SU-DHL-6 (cell line): ENCODE data around the gene TEAD3.

ENCODE experiments used
- H2AFZ ChIP-seq: fragments of 200-600 bp; sonication (generic); 2 replicates; pipeline ENCODE4 v1.6.1; 2014; ENCODE audit warnings: low read depth, mild to moderate bottlenecking, moderate library complexity, mixed read lengths, antibody characterized with exemption, low read length; ENCODE audit not compliant: severe bottlenecking
- H3F3A ChIP-seq: fragments of 200-600 bp; shearing (Covaris generic); 2 replicates; pipeline ENCODE4 v1.6.0; 2016; ENCODE audit warnings: antibody characterized with exemption, mild to moderate bottlenecking; ENCODE audit not compliant: insufficient read depth
- H3K27ac ChIP-seq: fragments of 200-600 bp; sonication (generic); 2 replicates; pipeline ENCODE4 v1.5.1; 2016; ENCODE audit warnings: low read depth, mild to moderate bottlenecking, low read length, moderate library complexity, mixed read lengths
- H3K27me3 ChIP-seq: fragments of 200-600 bp; sonication (generic), shearing (Covaris generic); 2 replicates; pipeline ENCODE4 v1.6.0; 2014; ENCODE audit warnings: mild to moderate bottlenecking, low read length
- H3K36me3 ChIP-seq: fragments of 200-600 bp; sonication (generic); 2 replicates; pipeline ENCODE4 v1.6.1; 2014; ENCODE audit warnings: mild to moderate bottlenecking, low read length, mixed read lengths
- H3K4me2 ChIP-seq: fragments of 300-600, 200-600 bp; shearing (Covaris generic), sonication (generic); 2 replicates; pipeline ENCODE4 v1.6.0; 2014; ENCODE audit warnings: low read length, low read depth, mild to moderate bottlenecking; ENCODE audit not compliant: poor library complexity, severe bottlenecking
- H3K4me3 ChIP-seq: fragments of 200-600 bp; sonication (generic); 2 replicates; pipeline ENCODE4 v1.5.1; 2014; ENCODE audit warnings: antibody characterized with exemption, low read length, mild to moderate bottlenecking, mixed read lengths; ENCODE audit not compliant: insufficient read depth, poor library complexity, severe bottlenecking
- H3K79me2 ChIP-seq: fragments of 200-600 bp; sonication (generic); 2 replicates; pipeline ENCODE4 v1.6.1; 2014; ENCODE audit warnings: mild to moderate bottlenecking, low read length, moderate library complexity; ENCODE audit not compliant: insufficient read depth
- H3K9ac ChIP-seq: fragments of 200-600 bp; sonication (generic); 2 replicates; pipeline ENCODE4 v1.7.0; 2014; ENCODE audit warnings: mild to moderate bottlenecking, low read length
- H3K9me2 ChIP-seq: fragments of 200-600 bp; sonication (generic); replicated peaks from 2 replicates; pipeline ENCODE4 v1.6.1; 2014; ENCODE audit warnings: low read length; ENCODE audit not compliant: insufficient read depth
- H3K9me3 ChIP-seq: fragments of 200-600 bp; sonication (generic); 2 replicates; pipeline ENCODE4 v1.6.1; 2014; ENCODE audit warnings: low read length, mixed read lengths; ENCODE audit not compliant: insufficient read depth
- H4K20me1 ChIP-seq: fragments of 200-600 bp; sonication (generic); 2 replicates; pipeline ENCODE4 v1.6.1; 2014; ENCODE audit warnings: low read depth, mild to moderate bottlenecking, antibody characterized with exemption, low read length, moderate library complexity, mixed read lengths
- EZH2phosphoT487 ChIP-seq: fragments of 200-600 bp; sonication (generic), shearing (Covaris generic); conservative IDR thresholded peaks from 2 replicates; pipeline ENCODE4 v1.6.1; 2018; ENCODE audit warnings: mild to moderate bottlenecking, antibody characterized with exemption, low read length, moderate library complexity, mixed read lengths
- TF ChIP-seq, protein P1 (sequence below): fragments of 200-600 bp; sonication (generic); IDR thresholded peaks from one replicate; pipeline ENCODE4 v1.5.1; 2017; ENCODE audit warnings: antibody characterized with exemption, mild to moderate bottlenecking, low read length, moderate library complexity; ENCODE audit not compliant: insufficient read depth, poor library complexity, severe bottlenecking

Gene TEAD3

DNA sequence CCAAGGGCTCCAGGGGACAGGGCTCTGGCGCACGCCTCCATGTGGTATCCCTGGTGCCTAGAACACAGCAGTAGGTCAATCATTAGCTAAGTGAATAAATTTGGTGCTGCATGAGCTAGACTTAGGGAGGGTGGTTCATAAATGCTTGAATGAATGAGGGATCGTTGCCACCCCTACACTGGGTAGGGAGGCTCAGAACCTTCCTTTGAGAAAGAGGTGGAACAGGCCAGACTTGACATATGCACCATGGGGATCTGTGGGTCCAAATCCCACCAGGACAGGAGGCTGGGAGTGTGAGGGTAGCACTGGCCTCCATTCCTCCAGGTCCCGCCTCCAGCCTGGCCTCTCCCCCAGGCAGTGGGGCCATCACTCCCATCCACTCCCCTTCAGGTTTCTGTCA, 13.8 kb downstream of the TEAD3 start:
- Histone ChIP-seq H3F3A (no peaks in the 10 kb centered on the region), H3K9ac (no peak overlapping the region), H3K4me2 (no peak overlapping the region), H3K27me3 (no peaks in the 10 kb centered on the region), H3K36me3 (no peaks in the 10 kb centered on the region), H3K9me2 (no peaks in the 10 kb centered on the region), H3K27ac (no peak overlapping the region), H3K4me3 (no peak overlapping the region), H3K79me2 (no peaks in the 10 kb centered on the region), H4K20me1 (no peaks in the 10 kb centered on the region), H2AFZ (no peak overlapping the region), H3K9me3 (no peaks in the 10 kb centered on the region)
- TF ChIP-seq, protein P1, sequence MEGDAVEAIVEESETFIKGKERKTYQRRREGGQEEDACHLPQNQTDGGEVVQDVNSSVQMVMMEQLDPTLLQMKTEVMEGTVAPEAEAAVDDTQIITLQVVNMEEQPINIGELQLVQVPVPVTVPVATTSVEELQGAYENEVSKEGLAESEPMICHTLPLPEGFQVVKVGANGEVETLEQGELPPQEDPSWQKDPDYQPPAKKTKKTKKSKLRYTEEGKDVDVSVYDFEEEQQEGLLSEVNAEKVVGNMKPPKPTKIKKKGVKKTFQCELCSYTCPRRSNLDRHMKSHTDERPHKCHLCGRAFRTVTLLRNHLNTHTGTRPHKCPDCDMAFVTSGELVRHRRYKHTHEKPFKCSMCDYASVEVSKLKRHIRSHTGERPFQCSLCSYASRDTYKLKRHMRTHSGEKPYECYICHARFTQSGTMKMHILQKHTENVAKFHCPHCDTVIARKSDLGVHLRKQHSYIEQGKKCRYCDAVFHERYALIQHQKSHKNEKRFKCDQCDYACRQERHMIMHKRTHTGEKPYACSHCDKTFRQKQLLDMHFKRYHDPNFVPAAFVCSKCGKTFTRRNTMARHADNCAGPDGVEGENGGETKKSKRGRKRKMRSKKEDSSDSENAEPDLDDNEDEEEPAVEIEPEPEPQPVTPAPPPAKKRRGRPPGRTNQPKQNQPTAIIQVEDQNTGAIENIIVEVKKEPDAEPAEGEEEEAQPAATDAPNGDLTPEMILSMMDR: no peak

DNA sequence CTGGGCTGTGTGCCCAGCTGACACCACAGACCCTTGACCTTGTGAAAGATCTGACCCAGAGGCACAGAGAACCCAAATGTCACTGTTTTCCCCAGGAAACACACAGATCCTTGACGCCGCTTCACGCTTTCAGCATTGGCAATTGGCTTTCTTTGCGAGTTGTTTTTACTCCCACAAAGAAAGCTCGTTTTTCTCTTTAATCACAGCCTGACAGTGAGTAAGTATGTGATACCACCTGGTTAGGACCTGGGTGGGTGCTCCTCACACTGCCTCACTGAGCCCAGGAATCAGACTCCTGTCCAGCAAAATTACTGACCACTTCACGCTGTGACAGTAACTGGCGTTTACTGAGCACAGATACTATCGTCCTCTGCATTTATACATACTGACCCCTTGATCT, 15.7 kb downstream of the TEAD3 start:
- H3K36me3 ChIP-seq: no peaks in the 10 kb centered on the region
- no peaks in the 10 kb centered on the region for H3K79me2 ChIP-seq
- H3F3A ChIP-seq: peaks cover 4% of the 10 kb centered on the region
- no peak overlapping the region for H3K27ac ChIP-seq
- no peak for TF ChIP-seq EZH2phosphoT487
- TF ChIP-seq, protein P1: no peak
- no peak overlapping the region for H3K4me3 ChIP-seq
- H3K27me3 ChIP-seq: no peaks in the 10 kb centered on the region
- H4K20me1 ChIP-seq: no peaks in the 10 kb centered on the region
- H2AFZ ChIP-seq: no peak overlapping the region
- H3K9me3 ChIP-seq: no peaks in the 10 kb centered on the region
- H3K9me2 ChIP-seq: no peaks in the 10 kb centered on the region
- H3K9ac ChIP-seq: no peak overlapping the region
- no peak overlapping the region for H3K4me2 ChIP-seq

DNA sequence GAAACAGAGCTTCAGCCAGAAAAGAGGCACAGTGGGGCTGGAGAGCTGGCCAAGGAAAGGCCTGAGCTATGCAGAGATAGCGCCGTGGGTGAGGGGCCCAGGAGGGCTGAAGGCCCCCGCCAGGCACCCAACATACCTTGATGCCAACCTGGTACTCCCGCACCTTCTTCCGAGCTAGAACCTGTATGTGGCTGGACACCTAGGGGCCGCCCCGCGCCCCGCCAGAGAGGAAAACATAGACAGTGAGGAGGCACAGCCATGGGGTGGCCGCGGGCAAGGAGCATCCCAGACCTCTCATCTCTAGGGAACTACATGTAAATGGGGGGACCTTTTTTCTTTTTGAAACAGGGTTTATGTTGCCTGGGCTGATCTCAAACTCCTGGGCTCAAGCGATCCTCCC, 16.7 kb downstream of the TEAD3 start:
- TF ChIP-seq EZH2phosphoT487: no peak
- TF ChIP-seq, protein P1: no peak
- no peaks in the 10 kb centered on the region for H3K9me3 ChIP-seq
- H4K20me1 ChIP-seq: no peaks in the 10 kb centered on the region
- H2AFZ ChIP-seq: no peak overlapping the region
- no peaks in the 10 kb centered on the region for H3K79me2 ChIP-seq
- H3K27ac ChIP-seq: no peak overlapping the region
- no peaks in the 10 kb centered on the region for H3K9me2 ChIP-seq
- no peak overlapping the region for H3K9ac ChIP-seq
- H3K4me2 ChIP-seq: no peak overlapping the region
- peaks cover 10% of the 10 kb centered on the region for H3F3A ChIP-seq
- H3K36me3 ChIP-seq: no peaks in the 10 kb centered on the region
- H3K4me3 ChIP-seq: no peak overlapping the region
- no peaks in the 10 kb centered on the region for H3K27me3 ChIP-seq

DNA sequence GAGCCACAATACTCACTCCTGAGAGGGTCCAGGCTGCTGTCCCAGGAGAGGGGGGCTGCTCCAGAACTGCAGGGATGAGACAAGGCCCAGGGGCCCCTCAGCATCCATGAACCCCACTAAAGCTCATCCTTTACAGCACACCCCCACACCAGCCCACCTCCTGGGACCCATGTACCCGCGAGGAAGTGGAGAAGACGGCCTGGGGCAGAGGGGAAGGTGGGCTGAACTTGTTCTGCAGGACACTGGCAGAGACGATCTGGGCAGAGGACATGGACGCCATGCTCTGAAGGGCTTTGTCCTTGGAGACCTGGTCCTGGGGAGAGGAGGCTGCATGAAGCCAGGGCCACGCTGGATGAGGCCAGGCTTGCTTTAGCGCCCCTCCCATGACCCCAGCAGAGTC, 18.6 kb downstream of the TEAD3 start:
- Histone ChIP-seq H3K4me3 (no peak overlapping the region), H3K27me3 (no peaks in the 10 kb centered on the region), H3F3A (peaks cover 28% of the 10 kb centered on the region), H2AFZ (no peak overlapping the region), H3K9me2 (no peaks in the 10 kb centered on the region), H3K27ac (no peak overlapping the region), H3K36me3 (no peaks in the 10 kb centered on the region; the same call in 1 of the 2 replicates), H3K4me2 (no peak overlapping the region), H4K20me1 (no peaks in the 10 kb centered on the region), H3K9ac (no peak overlapping the region), H3K9me3 (no peaks in the 10 kb centered on the region), H3K79me2 (no peaks in the 10 kb centered on the region)
- TF ChIP-seq, protein P1: no peak
- TF ChIP-seq EZH2phosphoT487: no peak
